ENCODE data around the gene EMP2. TPM values are rescaled to one million over a fixed set of nuclear protein-coding genes. Genes with fewer than 3 reads are reported as not detected.
A peak's percentile ranks its signal among the peaks of the same experiment; 100 is the strongest.

EMP2 gene
- 10 to 100 TPM; 38.5 to 95.6 (median 58.4) TPM for total RNA-seq
- long read RNA-seq, full-length matches to known transcripts: 23 of 24 reads
- long read RNA-seq, partial matches to known transcripts: 0 of 24 reads
- long read RNA-seq, other reads (novel, unspliced or antisense): 1 of 24 reads

- Histone ChIP-seq H3K36me3 (no peaks in the 10 kb centered on the region), H3K27me3 (no peaks in the 10 kb centered on the region), H3K27ac (peak within 1 kb of the TSS; percentile 67 to 74 (median 74)), H3K4me3 (peak within 1 kb of the TSS; percentile 79 to 96 (median 84)), H3K4me1 (peaks cover 0 to 3% (median 0%) of the 10 kb centered on the region in 4 donors), H3K9me3 (no peaks in the 10 kb centered on the region)
- TF ChIP-seq POLR2A (IDR thresholded peaks at IDR 0.05): peak; percentile 76
- TF ChIP-seq, protein P1, sequence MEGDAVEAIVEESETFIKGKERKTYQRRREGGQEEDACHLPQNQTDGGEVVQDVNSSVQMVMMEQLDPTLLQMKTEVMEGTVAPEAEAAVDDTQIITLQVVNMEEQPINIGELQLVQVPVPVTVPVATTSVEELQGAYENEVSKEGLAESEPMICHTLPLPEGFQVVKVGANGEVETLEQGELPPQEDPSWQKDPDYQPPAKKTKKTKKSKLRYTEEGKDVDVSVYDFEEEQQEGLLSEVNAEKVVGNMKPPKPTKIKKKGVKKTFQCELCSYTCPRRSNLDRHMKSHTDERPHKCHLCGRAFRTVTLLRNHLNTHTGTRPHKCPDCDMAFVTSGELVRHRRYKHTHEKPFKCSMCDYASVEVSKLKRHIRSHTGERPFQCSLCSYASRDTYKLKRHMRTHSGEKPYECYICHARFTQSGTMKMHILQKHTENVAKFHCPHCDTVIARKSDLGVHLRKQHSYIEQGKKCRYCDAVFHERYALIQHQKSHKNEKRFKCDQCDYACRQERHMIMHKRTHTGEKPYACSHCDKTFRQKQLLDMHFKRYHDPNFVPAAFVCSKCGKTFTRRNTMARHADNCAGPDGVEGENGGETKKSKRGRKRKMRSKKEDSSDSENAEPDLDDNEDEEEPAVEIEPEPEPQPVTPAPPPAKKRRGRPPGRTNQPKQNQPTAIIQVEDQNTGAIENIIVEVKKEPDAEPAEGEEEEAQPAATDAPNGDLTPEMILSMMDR (IDR thresholded peaks at IDR 0.05): peak; percentile 40 to 58 (median 42)
- intact Hi-C loops (cut with DNase I): no loop called here
- DNase-seq (peak; percentile 85 to 87 (median 86)), ATAC-seq (peak; percentile 94 to 97 (median 96))
- WGBS (ENCODE audit: insufficient coverage, low coverage, low lambda C conversion rate, missing lambda C conversion rate): 4% methylated on average over 4 of the region's 91 CpGs
Measured at GRCh38 chr16:10579965-10580882, at the start of gene EMP2. Gene EMP2, minus strand, starts transcription at chr16:10580598. Its CDS starts 32,981 bp downstream, at chr16:10547617.

DNA sequence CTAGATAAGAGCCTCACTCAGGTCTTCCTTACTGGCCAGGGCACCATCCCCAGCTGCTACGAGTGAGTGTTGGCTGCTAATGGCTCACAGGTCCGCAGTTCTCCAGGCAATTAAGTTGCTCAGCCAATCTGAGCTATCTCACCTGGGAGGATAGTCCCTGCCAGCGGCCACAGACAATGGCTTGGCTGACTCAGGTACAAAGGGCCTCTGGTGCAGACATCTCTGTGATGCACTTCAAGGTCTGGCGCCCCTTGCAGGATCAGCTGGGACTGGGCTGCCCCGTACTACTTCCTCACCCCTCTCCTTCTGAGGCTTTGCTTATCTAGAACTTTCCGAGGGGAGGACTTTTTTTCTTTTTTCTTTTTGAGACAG, 49.2 kb upstream of the EMP2 start:
- no peaks in the 10 kb centered on the region for H3K4me1 ChIP-seq
- no peak overlapping the region for H3K4me3 ChIP-seq
- ATAC-seq (no peak), DNase-seq (no peak)
- no peaks in the 10 kb centered on the region for H3K27me3 ChIP-seq
- intact Hi-C loops (cut with DNase I): no loop called here
- WGBS (ENCODE audit: insufficient coverage, low coverage, low lambda C conversion rate, missing lambda C conversion rate): 55% methylated on average over 4 of the region's 6 CpGs
- no peak overlapping the region for H3K27ac ChIP-seq
- no peak for TF ChIP-seq POLR2A (IDR thresholded peaks at IDR 0.05)
- TF ChIP-seq, protein P1 (IDR thresholded peaks at IDR 0.05): no peak
- no peaks in the 10 kb centered on the region for H3K9me3 ChIP-seq
- H3K36me3 ChIP-seq: no peaks in the 10 kb centered on the region

- H3K27me3 ChIP-seq: no peaks in the 10 kb centered on the region
- H3K9me3 ChIP-seq: no peaks in the 10 kb centered on the region
- no peak overlapping the region for H3K4me3 ChIP-seq
- no peak for TF ChIP-seq POLR2A (IDR thresholded peaks at IDR 0.05)
- TF ChIP-seq, protein P1 (IDR thresholded peaks at IDR 0.05): no peak
- DNase-seq: no peak
- ATAC-seq: peak; percentile 39 to 83 (median 56)
- WGBS (ENCODE audit: insufficient coverage, low coverage, low lambda C conversion rate, missing lambda C conversion rate): 59% methylated on average over 11 of the region's 12 CpGs
- H3K36me3 ChIP-seq: no peaks in the 10 kb centered on the region
- no peaks in the 10 kb centered on the region for H3K4me1 ChIP-seq
- H3K27ac ChIP-seq: no peak overlapping the region
- intact Hi-C loops (cut with DNase I): no loop called here
Measured at GRCh38 chr16:10625595-10626357, 45.4 kb upstream of the EMP2 start.

DNA sequence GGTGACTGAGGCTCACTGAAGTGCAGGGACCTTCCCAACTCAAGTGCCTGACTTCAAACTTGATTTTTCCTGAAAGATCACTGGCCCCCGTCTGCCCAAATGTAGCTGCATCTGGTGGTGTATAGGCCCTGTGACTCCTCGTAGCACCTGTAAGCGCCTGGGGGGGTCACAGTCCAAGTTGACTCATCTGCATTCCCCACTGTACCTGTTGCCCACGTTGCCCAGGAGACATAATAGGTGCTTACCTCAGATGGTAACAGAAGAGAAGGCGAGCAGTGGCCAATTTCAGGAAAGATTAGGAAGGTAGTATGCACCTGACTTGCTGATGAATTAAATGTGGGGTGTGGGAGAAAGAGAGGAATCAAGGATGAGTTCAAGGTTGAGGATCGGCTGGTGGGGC, 44.1 kb upstream of the EMP2 start:
- no peaks in the 10 kb centered on the region for H3K9me3 ChIP-seq
- no peak for DNase-seq
- no peak overlapping the region for H3K4me3 ChIP-seq
- H3K27me3 ChIP-seq: no peaks in the 10 kb centered on the region
- H3K27ac ChIP-seq: no peak overlapping the region
- no peaks in the 10 kb centered on the region for H3K36me3 ChIP-seq
- no peaks in the 10 kb centered on the region for H3K4me1 ChIP-seq
- intact Hi-C loops (cut with DNase I): no loop called here
- ATAC-seq: no peak
- no peak for TF ChIP-seq POLR2A (IDR thresholded peaks at IDR 0.05)
- TF ChIP-seq, protein P1 (IDR thresholded peaks at IDR 0.05): no peak
- WGBS (ENCODE audit: insufficient coverage, low coverage, low lambda C conversion rate, missing lambda C conversion rate): 67% methylated on average over 6 of the region's 6 CpGs
